Stomach (tissue), 4 donors: ENCODE results near the gene GANAB.

Experiments
- POLR2A ChIP-seq, 4 donors: fragments of 450-650 bp; IDR thresholded peaks; one replicate each; pipeline ENCODE4 v1.6.1; 2016; ENCODE audit warnings: antibody characterized with exemption in 4 of 4, control low read depth in 2 of 4, mild to moderate bottlenecking in 1 of 4, moderate library complexity in 1 of 4
- TF ChIP-seq, protein P1 (sequence below), 7 experiments: fragments of 450-650 bp in 4 of 7; fragments of 200-600 bp in 3 of 7; sonication (generic) in 3 of 7; IDR thresholded peaks; one replicate each; pipeline ENCODE4 v1.5.1; 2016 to 2019; ENCODE audit warnings: antibody characterized with exemption in 7 of 7, control low read depth in 2 of 7, mild to moderate bottlenecking in 1 of 7

- TF ChIP-seq, protein P1, sequence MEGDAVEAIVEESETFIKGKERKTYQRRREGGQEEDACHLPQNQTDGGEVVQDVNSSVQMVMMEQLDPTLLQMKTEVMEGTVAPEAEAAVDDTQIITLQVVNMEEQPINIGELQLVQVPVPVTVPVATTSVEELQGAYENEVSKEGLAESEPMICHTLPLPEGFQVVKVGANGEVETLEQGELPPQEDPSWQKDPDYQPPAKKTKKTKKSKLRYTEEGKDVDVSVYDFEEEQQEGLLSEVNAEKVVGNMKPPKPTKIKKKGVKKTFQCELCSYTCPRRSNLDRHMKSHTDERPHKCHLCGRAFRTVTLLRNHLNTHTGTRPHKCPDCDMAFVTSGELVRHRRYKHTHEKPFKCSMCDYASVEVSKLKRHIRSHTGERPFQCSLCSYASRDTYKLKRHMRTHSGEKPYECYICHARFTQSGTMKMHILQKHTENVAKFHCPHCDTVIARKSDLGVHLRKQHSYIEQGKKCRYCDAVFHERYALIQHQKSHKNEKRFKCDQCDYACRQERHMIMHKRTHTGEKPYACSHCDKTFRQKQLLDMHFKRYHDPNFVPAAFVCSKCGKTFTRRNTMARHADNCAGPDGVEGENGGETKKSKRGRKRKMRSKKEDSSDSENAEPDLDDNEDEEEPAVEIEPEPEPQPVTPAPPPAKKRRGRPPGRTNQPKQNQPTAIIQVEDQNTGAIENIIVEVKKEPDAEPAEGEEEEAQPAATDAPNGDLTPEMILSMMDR (IDR thresholded peaks at IDR 0.05) = no peak
- no peak for TF ChIP-seq POLR2A (IDR thresholded peaks at IDR 0.05)
These were observed 46.5 kb downstream of the GANAB start for GRCh38 chr11:62599901-62600300.
